Islet precursor cell (in vitro differentiated cells): ENCODE data around the gene TIPRL.
"Not testable (repeated sequence)": the region's sequence is repeated elsewhere in the genome, so short reads cannot be mapped to it uniquely, and the experiment has no call there.

Experiments
- DNase-seq: peaks from one replicate; pipeline ENCODE4 v3.0.0-alpha.2; 2018

The TIPRL gene

DNA sequence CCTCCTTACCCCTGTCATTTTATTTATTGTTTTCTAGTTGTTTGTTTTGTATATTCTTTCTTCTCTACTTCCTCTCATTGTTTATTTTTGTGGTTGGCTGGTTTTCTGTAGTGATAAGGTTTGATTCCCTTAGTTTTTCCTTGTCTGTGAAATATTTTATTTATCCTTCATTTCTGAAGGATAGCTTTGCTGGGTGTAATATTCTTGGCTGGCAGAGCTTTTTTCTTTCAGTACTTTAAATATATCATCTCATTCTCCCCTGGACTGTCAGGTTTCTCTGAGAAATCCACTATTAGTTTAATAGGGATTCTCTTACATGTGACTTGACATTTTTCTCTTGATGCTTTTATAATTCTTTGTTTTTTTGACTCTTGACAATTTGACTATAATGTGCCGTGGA, 18.8 kb upstream of the TIPRL start:
- no peak for DNase-seq

DNA sequence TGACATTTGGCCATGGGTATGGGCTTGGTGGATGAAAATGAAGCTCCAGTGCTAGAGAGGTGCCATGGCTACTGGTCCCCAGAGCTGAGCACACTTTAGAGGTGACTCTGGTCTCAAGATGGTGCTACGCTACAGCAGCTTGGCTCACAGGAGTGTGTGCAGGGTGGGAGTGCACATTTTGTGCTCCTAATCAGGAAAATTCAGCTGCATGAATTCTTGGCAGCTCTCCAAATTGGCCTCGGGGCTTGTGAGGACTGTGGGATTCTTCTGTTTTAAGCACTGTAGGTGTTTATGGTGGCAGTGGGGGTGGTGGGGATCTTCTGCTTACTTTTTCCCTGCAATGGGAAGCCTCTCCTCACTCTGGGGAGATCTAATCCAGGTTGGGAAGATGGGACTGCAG, 17.3 kb upstream of the TIPRL start:
- no peak for DNase-seq

DNA sequence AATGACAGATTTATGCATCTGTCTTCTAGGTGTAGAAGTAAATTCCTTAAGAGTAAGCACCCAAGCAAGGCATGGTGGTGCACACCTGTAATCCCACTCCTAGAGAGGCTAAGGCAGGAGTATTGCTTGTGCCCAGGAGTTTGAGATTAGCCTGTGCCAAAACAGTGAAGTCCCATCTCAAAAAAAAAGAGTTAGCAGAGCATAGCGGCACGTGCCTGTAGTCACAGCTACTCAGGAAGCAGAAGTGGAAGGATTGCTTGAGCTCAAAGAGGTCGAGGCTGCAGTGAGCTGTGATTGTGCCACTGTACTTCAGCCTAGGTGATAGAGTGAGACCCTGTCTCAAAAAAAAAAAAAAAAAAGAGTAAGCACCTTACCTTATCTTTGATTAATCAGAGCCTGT, 15.1 kb upstream of the TIPRL start:
- no peak for DNase-seq

DNA sequence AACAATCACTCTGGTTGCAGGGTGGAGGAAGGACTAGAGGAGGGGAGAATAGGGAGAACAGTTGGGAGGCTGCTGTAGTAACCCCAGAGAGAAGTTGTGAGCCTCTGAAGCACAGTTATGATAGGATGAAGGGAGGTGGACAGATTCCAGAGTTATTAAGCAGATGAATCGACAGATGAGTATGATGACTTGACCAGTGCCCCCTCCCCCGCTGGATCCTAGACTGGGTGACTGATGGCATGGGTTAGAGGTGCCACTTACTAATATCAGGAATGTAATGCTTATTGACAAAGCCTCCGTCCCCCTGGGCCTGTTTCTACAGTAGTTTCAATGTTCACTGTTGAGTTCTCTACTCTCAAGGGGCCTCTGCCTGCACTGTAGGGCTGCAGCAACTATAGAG, 14.0 kb upstream of the TIPRL start:
- DNase-seq, result no peak

DNA sequence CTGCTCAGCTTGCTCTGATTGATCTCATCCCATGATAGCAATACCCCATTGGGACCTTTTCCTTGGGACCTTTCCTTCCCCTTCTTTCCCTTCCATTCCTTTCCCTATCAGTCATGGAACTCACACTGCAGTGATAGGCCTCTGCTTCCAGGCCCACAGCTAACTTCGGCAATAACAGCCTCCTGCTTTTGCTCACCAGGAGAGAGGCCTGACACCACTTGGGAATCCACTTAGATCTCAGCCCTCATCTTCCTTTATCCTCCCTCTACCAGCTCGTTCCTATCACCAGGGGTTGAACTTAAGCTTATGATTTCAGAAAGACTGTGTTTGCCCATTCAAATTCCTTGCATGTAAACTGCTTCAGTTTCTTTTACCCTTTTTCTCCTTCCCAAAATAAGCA, 11.0 kb upstream of the TIPRL start:
- no peak for DNase-seq

DNA sequence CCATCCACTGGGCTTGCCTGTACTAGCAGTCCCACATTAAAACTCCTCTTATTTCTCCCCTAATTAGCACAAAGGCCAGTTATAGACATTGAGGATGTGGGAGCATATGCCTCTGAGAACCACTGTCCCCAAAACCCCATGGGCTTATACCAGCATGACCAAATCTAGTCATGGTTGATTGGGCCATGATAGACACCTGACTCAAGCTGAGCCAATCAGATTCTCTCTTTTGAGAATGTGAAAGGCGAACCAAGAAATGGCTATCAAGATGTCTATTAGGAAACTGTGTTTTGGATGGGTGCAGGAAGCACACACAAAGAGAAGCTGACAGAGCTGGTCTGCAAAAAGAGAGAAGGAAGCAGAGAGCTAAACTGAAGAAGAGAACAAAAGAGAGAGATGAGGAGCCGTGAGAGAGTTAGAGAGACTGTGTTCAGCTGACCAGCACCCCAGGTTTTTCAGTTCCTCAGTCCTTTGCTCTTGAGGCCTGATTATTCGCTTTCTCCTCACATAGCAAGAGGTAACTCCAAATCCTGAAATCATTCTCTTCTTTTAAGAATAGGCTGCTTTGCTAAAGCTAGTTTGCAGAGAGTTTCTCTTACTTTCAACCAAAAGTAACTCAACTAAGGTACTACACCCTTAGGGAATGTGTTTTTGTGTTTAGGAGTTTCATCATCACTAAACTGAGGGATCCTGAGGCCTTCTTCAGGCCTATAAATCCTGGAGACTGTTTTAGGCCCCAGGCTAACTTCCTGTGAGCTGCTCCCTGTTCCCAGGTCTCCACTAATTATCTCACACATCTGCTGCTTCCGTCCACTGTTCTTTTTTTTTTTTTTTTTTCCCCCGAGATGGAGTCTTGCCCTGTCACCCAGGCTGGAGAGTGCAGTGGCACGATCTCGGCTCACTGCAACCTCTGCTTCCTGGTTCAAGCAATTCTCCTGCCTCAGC, 7.9 kb upstream of the TIPRL start:
- DNase-seq, result peak; percentile 74

DNA sequence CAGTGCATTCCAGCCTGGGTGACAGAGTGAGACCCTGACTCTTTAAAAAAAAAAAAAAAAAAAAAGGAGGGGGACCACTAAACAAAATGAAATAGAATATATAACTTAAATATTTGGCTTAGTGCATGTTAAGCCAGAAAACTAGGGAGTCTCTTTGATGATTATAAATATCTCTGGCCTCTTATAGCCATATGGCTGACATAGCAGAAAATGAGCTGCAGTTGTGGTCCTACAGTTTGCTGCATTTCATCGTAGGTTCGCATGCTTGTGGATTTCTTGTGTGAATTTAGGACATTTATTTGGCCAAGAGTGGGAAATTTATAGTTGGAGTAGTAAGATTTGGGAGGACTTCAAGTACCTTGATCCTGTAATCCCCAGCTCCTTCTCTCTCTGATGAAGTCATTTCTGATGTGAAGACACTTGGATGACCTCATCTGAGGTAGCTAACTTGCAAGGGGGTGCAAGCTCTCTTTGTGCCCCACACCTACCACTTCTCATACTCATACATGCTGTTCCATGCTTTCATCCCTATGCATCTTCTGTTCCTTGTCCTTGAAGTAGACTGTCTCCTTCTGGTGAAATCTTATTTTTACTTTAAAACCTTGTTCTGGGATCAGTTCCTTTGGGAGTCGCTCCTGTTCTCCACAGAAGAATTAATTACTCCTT, 6.4 kb upstream of the TIPRL start:
- DNase-seq, result no peak

DNA sequence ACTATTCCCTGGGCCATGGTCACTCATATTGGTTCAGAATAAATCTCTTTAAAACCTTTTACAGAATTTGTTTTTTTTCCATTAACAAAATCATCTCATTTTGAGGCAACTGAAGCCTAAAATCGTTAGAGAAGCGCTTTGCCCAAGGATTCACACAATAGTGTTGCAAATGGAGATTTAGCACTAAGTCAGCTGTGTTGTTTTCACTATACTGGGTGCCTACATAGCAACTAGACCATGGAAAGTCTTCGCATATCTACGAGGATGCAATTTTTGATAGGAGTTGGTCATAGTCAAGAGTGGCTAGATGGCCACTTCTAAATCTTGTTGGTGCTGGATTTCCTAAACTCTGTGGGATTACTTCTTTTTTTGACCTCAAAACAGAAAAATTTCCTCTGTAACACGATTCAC, 530 bp upstream of the TIPRL start:
- no peak for DNase-seq

DNA sequence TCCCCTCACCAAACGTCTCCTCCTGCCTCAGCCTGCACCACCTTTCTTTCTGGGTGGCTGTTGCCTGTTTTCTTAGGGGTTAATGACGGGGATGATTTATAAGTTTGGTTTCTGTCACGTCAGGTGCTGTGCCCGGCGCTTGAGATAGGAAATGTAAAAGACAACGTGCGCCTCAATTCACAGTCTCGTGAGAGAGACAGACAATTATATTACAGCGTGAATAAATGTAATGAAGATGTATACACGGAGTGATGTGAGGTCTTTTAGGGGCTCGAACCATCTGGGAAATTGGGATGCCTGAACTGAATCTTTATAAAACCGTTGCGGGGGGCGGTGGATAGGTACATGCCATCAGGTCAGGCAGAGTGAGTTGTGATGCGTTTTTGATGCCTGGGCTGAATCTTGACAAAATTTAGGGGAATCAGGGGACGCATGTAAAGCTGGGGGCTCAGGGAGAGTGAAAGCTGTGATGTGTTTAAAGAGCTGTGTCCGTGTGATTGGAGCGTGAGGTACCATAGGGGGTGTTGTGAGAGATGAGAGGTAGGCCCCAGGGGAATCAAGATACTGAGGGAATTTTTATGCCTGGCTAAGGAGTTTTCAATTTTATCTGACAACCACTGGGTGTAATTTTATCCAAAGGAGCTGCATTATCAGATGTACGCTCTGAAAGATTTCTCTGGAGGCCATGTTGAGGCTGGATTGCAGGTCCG, 831 bp downstream of the TIPRL start:
- DNase-seq, result no peak

DNA sequence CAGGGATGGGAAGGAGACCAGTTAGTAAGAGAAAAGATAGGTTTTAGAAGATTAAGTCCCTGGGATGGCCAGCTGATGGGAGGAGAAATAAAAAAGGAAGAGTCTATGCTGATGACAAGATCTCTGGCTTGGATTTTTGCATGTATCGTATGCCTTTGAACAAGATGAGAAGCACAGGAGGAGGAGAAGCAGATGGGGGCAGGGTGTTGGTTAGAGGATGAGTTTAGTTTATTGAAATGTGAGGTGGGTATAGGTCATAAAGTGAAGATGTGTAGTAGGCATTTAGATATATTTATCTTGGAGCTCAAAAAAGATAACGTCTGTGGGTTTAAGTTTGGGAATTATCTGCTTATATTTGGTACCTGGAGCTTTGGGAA, 1.4 kb downstream of the TIPRL start:
- no peak for DNase-seq

DNA sequence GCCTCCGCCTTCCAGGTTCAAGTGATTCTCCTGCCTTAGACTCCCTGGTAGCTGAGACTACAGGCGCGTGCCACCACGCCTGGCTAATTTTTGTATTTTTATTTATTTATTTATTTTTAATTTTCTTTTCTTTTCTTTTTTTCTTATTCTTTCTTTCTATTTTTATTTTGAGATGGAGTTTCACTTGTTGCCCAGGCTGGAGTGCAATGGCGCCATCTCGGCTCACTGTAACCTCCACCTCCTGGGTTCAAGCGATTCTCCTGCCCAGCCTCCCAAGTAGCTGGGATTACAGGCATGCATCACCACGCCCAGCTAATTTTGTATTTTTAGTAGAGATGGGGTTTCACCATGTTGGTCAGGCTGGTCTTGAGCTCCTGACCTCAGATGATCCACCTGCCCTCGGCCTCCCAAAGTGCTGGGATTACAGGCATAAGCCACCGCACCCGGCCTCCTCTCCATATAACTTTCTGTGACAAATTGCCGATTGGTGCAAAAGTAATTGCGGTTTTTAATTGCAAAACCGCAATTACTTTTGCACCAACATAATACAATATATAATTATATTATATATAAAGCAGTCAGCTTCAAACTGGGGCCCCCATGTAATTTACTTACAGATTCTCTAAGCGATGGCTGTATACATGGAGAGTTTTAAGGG, 2.4 kb downstream of the TIPRL start:
- DNase-seq, result not testable (repeated sequence)

DNA sequence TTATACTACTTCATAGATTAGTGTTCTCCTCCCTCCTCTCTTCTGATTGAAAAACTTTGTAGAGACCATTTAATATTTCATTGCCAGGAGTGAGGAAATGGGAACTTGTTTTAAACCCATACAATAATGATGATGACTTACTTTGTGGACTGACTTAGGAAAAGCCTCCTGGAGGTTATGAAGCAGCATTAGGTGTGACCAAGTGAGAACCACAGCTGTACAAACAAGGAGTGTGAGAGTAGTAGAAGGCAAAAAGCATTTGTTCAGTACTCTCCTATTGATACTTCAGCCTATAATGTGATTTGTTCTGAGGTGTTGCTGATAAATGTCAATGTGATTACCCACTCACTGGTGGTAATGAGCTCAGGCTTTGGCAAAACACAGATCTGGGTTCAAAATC, 8.4 kb downstream of the TIPRL start:
- DNase-seq, result no peak

DNA sequence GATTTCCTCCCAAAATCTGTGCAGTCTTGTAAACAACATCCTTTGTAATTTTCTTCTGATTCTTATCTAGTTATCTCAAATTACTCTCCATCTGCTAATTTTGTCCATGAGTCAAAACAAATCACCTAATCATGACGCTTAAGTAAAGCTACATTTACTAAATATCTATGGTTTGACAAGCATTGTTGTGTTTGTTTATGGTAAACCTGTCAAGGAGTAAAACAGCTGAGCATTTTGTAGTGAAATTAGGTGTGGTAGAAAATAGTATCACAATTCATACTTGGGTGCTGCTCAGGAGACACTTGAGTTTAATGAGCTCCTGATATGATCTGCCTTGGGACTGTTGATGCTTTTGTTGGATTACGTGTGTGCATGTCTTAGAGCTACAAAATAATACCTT, 11.6 kb downstream of the TIPRL start:
- DNase-seq, result no peak

DNA sequence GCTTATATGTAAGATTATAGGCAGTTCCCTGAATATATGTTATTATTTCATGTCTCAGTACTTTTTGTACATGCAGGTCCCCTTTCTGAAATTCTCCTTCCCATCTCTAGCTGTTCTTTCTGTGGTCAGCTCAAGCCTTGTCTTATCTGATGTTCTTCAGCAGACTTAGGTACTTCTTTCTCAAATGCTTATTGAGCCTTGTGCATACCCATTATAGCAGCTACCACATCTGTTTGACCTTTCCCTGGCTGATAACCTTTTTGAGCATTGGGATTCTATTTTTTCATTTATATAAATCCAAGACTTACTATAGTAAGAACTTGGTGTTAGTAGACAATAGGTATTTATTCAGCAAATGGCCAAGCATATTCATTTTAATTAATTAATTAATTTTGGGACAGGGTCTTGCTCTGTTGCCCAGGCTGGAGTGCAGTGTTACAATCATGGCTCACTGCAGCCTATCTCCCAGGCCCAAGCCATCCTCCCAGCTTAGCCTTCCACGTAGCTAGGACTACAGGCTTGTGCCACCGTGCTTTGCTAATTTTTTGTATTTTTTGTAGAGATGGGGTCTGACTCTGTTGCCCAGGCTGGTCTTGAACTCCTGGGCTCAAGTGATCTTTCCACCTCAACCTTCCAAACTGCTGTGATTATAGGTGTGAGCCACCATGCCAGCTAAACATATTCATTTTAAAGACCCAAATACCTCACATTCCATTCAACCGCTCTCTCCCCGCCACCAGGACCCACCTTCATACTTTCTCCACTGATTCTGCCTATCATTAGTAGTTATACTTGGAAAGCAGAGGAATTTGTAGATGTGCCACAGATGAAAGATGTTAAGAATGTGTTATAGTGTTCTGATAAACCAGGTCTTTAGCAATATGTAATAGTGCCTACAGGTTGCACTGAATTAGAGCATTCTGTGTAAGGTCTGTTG, 16.7 kb downstream of the TIPRL start:
- no peak for DNase-seq

DNA sequence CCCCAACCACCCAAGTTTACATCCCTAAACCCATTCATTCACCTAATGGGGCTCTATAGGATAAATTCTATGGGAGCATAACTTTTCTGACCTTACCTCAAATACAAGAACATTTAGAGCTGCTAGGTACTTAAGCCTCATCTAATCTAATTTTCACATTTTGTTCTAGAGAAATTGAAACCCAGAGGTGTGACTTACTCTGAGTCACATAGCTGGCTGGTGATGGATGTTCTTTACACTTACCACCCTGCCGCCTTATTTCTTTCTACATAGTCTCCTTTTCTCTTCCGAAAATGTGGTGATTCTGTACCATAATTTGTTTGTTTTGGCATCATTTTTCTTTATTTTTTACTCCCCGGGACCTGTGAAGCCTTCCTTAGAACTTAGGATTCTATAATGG, 20.3 kb downstream of the TIPRL start:
- DNase-seq, result no peak

DNA sequence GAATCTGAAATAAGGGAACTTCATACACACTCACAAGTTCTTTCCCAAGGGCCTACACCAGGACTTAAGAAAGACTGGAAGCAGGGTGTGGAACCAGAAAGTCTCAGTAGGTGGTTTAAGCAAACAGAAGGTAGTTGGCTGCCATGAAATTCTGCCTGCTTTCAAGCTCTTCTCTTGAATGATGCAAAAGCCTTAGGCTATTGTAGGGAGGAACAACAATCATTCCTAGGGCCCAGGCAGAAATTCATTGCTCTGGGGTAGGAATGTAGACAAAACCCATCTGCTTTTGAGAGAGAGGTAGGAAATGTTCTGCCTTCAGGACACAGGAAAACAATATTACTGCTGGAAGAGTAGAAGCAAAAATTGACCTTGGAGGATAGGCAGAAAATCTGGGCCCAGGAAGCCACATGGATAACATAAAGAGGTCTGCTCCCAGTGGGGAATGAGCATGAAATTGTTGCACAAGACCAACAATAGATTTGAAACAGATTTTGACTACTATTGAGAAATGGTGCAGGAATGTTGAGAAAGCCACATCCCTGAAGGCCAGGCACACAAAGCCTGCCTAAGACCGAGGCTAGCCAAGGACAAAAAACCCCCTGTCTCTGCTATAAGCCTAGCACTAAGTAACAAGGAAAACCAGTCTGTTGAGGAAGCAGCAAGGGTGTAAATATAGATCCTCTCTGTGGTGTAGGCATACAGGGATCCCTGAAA, 24.3 kb downstream of the TIPRL start:
- peak; percentile 76 for DNase-seq

DNA sequence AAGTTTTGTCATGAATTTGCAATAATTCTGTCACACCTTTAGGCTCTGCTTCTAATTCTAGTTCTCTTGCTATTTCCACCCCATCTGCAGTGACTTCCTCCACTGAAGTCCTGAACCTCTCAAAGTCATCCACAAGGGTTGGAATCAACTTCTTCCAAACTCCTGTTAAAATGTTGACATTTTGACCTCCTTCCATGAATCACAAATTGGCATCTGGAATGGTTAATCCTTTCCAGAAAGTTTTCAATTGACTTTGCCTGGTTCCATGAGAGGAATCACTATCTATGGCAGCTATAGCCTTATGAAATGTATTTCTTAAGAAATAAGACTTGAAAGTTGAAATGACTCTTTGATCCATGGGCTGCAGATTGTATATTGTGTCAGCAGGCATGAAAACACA, 27.3 kb downstream of the TIPRL start:
- no peak for DNase-seq

DNA sequence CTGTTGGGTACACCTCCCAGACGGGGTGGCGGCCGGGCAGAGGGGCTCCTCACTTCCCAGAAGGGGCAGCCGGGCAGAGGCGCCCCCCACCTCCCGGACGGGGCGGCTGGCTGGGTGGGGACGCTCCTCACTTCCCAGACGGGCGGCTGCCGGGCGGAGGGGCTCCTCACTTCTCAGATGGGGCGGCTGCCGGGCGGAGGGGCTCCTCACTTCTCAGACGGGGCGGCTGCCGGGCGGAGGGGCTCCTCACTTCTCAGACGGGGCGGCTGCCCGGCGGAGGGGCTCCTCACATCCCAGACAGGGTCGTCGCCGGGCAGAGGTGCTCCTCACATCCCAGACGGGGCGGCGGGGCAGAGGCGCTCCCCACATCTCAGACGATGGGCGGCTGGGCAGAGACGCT, 28.9 kb downstream of the TIPRL start:
- not testable (repeated sequence) for DNase-seq

DNA sequence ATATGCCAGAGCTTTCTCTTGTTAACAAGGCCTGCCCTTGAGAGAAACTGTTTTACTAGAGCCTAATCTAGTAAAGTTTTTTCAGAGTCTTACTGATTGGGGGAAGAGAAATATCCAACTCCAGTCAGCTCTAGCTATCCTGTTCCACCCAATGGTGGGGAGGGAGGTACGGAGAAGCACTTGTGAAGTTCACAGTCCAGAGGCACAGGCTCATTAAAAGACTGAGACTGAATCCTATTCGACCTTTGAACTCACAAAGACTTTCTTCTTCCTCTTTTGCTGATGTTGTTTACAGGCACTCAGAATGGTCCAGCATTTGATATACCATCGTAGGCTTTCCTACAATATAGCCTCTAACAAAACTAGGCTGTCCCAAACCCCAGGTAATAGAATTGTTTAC, 31.6 kb downstream of the TIPRL start:
- DNase-seq, result no peak

DNA sequence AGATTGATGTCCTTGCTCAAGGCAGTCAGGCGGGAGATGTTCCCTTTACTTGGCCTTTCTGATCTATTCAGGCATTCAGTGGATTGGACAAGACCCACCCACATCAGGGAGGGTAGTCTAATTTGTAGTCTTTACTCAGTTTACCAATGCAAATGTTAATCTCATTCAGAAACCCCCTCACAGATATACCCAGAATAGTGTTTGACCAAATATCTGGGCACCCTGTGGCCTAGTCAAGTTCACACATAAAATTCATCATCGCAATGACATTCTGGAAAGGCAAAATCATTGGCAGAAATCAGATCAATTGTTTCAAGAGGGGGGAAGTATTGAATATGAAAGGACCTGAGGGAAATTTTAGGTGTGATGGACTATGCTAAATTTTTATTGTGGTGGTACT, 34.6 kb downstream of the TIPRL start:
- no peak for DNase-seq

DNA sequence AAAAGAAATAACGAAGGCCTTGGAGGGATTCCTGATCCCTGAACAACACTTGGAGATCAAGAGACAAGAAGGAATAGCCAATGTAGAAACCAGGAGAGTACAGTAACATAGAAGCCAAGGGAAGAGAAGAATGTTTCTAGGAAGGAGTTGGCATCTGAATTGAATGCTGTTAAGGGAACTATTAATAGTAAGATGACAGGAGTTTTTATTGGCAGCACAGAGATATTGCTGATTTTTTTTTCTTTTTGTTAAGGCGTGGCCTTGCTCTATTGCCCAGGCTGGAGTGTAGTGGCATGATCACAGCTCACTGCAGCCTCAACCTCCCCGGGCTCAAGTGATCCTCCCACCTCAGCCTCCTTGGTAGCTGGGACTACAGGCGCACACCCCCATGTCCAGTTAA, 37.4 kb downstream of the TIPRL start:
- DNase-seq, result no peak

DNA sequence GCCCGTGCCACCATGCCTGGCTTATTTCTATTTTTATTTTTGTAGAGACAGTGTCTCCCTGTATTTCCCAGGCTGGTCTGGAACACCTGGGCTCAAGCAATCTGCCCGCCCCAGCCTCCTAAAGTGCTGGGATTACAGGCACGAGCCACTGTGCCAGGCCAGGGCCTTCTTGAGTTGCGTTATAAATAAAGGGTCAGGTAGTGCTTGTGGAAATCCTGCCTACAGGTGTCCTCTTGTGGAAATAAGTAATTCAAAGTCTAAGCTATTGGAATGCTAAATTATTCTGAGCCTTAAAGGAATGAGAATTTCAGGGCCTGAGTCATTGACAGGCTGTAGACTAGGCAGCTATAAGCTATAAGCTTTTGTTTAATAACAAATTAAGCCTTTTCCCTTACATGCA, 38.9 kb downstream of the TIPRL start:
- no peak for DNase-seq
